WTC11 (cell line): ENCODE results near the gene PRRC2A. TPM values are rescaled to one million over a fixed set of nuclear protein-coding genes. Genes with fewer than 3 reads are reported as not detected.
A peak's percentile ranks its signal among the peaks of the same experiment; 100 is the strongest.

Experiments used
- ATAC-seq: fragments of 200-7000 bp; cut with Tn5 transposase; 2 replicates; pipeline ENCODE4 v1.10.0; 2021; ENCODE audit warnings: mild to moderate bottlenecking, moderate library complexity
- CTCF ChIA-PET: fragments of 300-600 bp; sonication (Branson Sonifier 250); formaldehyde crosslinking; loops from one replicate; lab custom pipeline; 2021; ENCODE audit warnings: antibody characterized with exemption; lab: Charles Lee
- POLR2A ChIA-PET: fragments of 350-600 bp; sonication (Branson Sonifier 250); formaldehyde crosslinking; loops from one replicate; lab custom pipeline; 2021; ENCODE audit warnings: antibody characterized with exemption; lab: Charles Lee
- DNase-seq: peaks from one replicate; pipeline ENCODE4 v3.0.0; 2021; ENCODE audit warnings: low spot score
- H3K27ac Mint-ChIP-seq: 2 replicates; pipeline ENCODE4 v1.8.0; 2021; ENCODE audit warnings: mixed read lengths
- H3K27me3 Mint-ChIP-seq: 2 replicates; pipeline ENCODE4 v1.8.0; 2021; ENCODE audit warnings: low read depth, mild to moderate bottlenecking, moderate library complexity, mixed read lengths
- H3K36me3 Mint-ChIP-seq: 2 replicates; pipeline ENCODE4 v1.8.0; 2021; ENCODE audit warnings: mixed read lengths
- H3K4me1 Mint-ChIP-seq: 2 replicates; pipeline ENCODE4 v1.8.0; 2022; ENCODE audit warnings: mixed read lengths
- H3K4me3 Mint-ChIP-seq: 2 replicates; pipeline ENCODE4 v1.8.0; 2021; ENCODE audit warnings: mild to moderate bottlenecking, moderate library complexity, mixed read lengths
- H3K9me3 Mint-ChIP-seq: 2 replicates; pipeline ENCODE4 v1.8.0; 2021; ENCODE audit warnings: mixed read lengths
- ATF6 ChIP-seq: sonication (generic); formaldehyde crosslinking; IDR thresholded peaks from 2 replicates; pipeline ENCODE4 v1.8.1; 2023; ENCODE audit warnings: mild to moderate bottlenecking, missing genetic modification reagents
- CBFB ChIP-seq: sonication (generic); formaldehyde crosslinking; IDR thresholded peaks from 2 replicates; pipeline ENCODE4 v1.8.1; 2022; ENCODE audit warnings: mild to moderate bottlenecking, low read depth, missing genetic modification reagents
- ELF4 ChIP-seq: sonication (generic); formaldehyde crosslinking; IDR thresholded peaks from 2 replicates; pipeline ENCODE4 v1.8.1; 2022; ENCODE audit warnings: low read depth, mild to moderate bottlenecking, moderate library complexity, missing genetic modification reagents
- FOXJ3 ChIP-seq: sonication (generic); formaldehyde crosslinking; IDR thresholded peaks from 2 replicates; pipeline ENCODE4 v1.9.0; 2021; ENCODE audit warnings: missing genetic modification reagents, mild to moderate bottlenecking, borderline replicate concordance
- FOXP1 ChIP-seq: sonication (generic); formaldehyde crosslinking; IDR thresholded peaks from 2 replicates; pipeline ENCODE4 v1.8.0; 2022; ENCODE audit warnings: missing genetic modification reagents, mild to moderate bottlenecking, moderate library complexity, borderline replicate concordance
- HMGA2 ChIP-seq: fragments of 250-450 bp; sonication (Bioruptor Pico); IDR thresholded peaks from 2 replicates; pipeline ENCODE4 v1.4.0; 2021; ENCODE audit warnings: mild to moderate bottlenecking, moderate library complexity
- IRF1 ChIP-seq: sonication (generic); formaldehyde crosslinking; IDR thresholded peaks from 2 replicates; pipeline ENCODE4 v1.8.0; 2023; ENCODE audit warnings: missing genetic modification reagents
- KAT7 ChIP-seq: sonication (generic); formaldehyde crosslinking; IDR thresholded peaks from 2 replicates; pipeline ENCODE4 v1.8.1; 2023; ENCODE audit warnings: missing genetic modification reagents, mild to moderate bottlenecking, borderline replicate concordance
- MYBL2 ChIP-seq: sonication (generic); formaldehyde crosslinking; IDR thresholded peaks from 2 replicates; pipeline ENCODE4 v1.8.1; 2023; ENCODE audit warnings: mild to moderate bottlenecking, moderate library complexity, missing genetic modification reagents
- NR1H2 ChIP-seq: sonication (generic); formaldehyde crosslinking; IDR thresholded peaks from 2 replicates; pipeline ENCODE4 v1.9.0; 2021; ENCODE audit warnings: mild to moderate bottlenecking, moderate library complexity, missing genetic modification reagents
- PRDM15 ChIP-seq: sonication (generic); formaldehyde crosslinking; IDR thresholded peaks from 2 replicates; pipeline ENCODE4 v1.8.0; 2022; ENCODE audit warnings: missing genetic modification reagents
- SOX15 ChIP-seq: fragments of 250-450 bp; sonication (Bioruptor Pico); IDR thresholded peaks from 2 replicates; pipeline ENCODE4 v1.9.0; 2021; ENCODE audit warnings: mild to moderate bottlenecking
- ZNF423 ChIP-seq: fragments of 250-450 bp; sonication (Bioruptor Pico); IDR thresholded peaks from 2 replicates; pipeline ENCODE4 v2.1.2; 2022; ENCODE audit warnings: mild to moderate bottlenecking, moderate library complexity
- total RNA-seq: library from RNA; stranded (reverse); gene quantifications from 3 replicates; pipeline ENCODE4 v1.2.3, GENCODE V29; 2021
- TF ChIP-seq, protein P1 (sequence below): fragments of 250-450 bp; sonication (Bioruptor Pico); conservative IDR thresholded peaks from 2 replicates; pipeline ENCODE4 v1.9.0; 2021; ENCODE audit warnings: mild to moderate bottlenecking
- TF ChIP-seq, protein P2 (sequence below): sonication (generic); formaldehyde crosslinking; conservative IDR thresholded peaks from 2 replicates; pipeline ENCODE4 v1.8.1; 2023; ENCODE audit warnings: mild to moderate bottlenecking, low read depth, missing genetic modification reagents, moderate library complexity
- TF ChIP-seq, protein P3 (sequence below): sonication (generic); formaldehyde crosslinking; IDR thresholded peaks from 2 replicates; pipeline ENCODE4 v1.8.1; 2023; ENCODE audit warnings: mild to moderate bottlenecking, missing genetic modification reagents
- TF ChIP-seq, protein P4 (sequence below): sonication (generic); formaldehyde crosslinking; IDR thresholded peaks from 2 replicates; pipeline ENCODE4 v1.8.1; 2022; ENCODE audit warnings: missing genetic modification reagents, borderline replicate concordance

The PRRC2A gene
- total RNA-seq, 1 experiment from 2014 or later: 372 TPM

- TF ChIP-seq PRDM15 (CRISPR knock-in tag) (no peak), ELF4 (CRISPR knock-in tag) (no peak)
- TF ChIP-seq, protein P1, sequence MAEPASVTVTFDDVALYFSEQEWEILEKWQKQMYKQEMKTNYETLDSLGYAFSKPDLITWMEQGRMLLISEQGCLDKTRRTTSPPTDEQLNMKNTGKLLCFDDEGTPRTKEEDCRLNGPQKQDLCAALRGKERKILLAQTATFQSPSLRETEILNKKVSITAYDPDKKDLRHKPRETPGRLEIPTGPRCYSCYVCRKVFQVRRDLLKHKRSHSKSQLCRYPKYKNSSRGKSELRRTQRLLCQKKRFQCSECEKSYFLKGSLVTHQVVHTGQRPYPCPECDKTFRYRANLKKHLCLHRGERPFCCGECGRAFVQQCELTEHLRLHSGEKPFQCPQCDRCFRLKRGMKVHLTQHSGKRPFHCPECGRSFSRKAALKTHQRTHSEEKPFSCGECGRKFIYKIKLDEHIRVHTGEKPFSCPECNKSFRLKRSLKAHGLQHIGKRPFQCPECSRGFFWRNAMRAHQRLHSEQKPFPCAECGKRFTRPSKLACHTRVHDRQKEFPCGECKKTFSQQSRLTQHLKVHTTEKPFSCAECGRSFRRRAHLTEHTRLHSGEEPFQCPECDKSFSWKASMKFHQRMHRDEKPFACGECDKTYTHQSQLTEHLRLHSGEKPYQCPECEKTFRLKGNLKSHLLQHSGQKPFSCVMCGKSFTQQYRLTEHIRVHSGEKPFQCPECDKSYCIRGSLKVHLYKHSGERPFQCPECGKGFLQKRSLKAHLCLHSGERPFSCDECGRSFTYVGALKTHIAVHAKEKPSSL: no peak
Observed at GRCh38 chr6:31617010-31617409, 3.5 kb upstream of the PRRC2A start (continued).

GRCh38 chr6:31619805-31620585 lies 520 bp upstream of the PRRC2A start:
- ChIA-PET CTCF (interaction anchor here (0.6 to 1.7 kb wide), 4 partner anchors 22 to 117 kb away, joined by 3 to 10 read pairs (median 4); partner anchors contain the start of gene ATP6V1G2), POLR2A (interaction anchor here (0.6 to 1.0 kb wide), 4 partner anchors 41 to 79 kb away, joined by 3 to 5 read pairs (median 4); partner anchors contain the start of genes C6orf47, DDX39B and NFKBIL1)
- H3K9me3 Mint-ChIP-seq: no peaks in the 10 kb centered on the region
- H3K27me3 Mint-ChIP-seq: no peaks in the 10 kb centered on the region; the same call in 1 of the 2 replicates
- DNase-seq (peak; percentile 97), ATAC-seq (peak; percentile 91)
- peak overlapping the region; percentile 100 for H3K27ac Mint-ChIP-seq
- peak overlapping the region; percentile 92 for H3K4me3 Mint-ChIP-seq
- H3K4me1 Mint-ChIP-seq: peaks cover 31% of the 10 kb centered on the region
- peaks cover 38% of the 10 kb centered on the region for H3K36me3 Mint-ChIP-seq
- no peak; the same call in 1 of the 2 replicates for TF ChIP-seq MYBL2 (CRISPR knock-in tag)
- TF ChIP-seq CBFB (CRISPR knock-in tag): no peak
- TF ChIP-seq FOXJ3: no peak
- TF ChIP-seq NR1H2 (CRISPR knock-in tag): no peak
- TF ChIP-seq IRF1 (CRISPR knock-in tag): no peak
- TF ChIP-seq, protein P2, sequence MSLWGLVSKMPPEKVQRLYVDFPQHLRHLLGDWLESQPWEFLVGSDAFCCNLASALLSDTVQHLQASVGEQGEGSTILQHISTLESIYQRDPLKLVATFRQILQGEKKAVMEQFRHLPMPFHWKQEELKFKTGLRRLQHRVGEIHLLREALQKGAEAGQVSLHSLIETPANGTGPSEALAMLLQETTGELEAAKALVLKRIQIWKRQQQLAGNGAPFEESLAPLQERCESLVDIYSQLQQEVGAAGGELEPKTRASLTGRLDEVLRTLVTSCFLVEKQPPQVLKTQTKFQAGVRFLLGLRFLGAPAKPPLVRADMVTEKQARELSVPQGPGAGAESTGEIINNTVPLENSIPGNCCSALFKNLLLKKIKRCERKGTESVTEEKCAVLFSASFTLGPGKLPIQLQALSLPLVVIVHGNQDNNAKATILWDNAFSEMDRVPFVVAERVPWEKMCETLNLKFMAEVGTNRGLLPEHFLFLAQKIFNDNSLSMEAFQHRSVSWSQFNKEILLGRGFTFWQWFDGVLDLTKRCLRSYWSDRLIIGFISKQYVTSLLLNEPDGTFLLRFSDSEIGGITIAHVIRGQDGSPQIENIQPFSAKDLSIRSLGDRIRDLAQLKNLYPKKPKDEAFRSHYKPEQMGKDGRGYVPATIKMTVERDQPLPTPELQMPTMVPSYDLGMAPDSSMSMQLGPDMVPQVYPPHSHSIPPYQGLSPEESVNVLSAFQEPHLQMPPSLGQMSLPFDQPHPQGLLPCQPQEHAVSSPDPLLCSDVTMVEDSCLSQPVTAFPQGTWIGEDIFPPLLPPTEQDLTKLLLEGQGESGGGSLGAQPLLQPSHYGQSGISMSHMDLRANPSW (CRISPR knock-in tag): no peak
- TF ChIP-seq ZNF423 (CRISPR knock-in tag): no peak
- peak; percentile 46 for TF ChIP-seq HMGA2 (CRISPR knock-in tag)
- TF ChIP-seq, protein P3, sequence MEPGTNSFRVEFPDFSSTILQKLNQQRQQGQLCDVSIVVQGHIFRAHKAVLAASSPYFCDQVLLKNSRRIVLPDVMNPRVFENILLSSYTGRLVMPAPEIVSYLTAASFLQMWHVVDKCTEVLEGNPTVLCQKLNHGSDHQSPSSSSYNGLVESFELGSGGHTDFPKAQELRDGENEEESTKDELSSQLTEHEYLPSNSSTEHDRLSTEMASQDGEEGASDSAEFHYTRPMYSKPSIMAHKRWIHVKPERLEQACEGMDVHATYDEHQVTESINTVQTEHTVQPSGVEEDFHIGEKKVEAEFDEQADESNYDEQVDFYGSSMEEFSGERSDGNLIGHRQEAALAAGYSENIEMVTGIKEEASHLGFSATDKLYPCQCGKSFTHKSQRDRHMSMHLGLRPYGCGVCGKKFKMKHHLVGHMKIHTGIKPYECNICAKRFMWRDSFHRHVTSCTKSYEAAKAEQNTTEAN (CRISPR knock-in tag): no peak
- no peak for TF ChIP-seq FOXP1 (CRISPR knock-in tag)
- TF ChIP-seq KAT7 (CRISPR knock-in tag): no peak
- no peak for TF ChIP-seq SOX15 (CRISPR knock-in tag)
- TF ChIP-seq, protein P1: no peak
- TF ChIP-seq ATF6 (CRISPR knock-in tag): no peak
- TF ChIP-seq, protein P4, sequence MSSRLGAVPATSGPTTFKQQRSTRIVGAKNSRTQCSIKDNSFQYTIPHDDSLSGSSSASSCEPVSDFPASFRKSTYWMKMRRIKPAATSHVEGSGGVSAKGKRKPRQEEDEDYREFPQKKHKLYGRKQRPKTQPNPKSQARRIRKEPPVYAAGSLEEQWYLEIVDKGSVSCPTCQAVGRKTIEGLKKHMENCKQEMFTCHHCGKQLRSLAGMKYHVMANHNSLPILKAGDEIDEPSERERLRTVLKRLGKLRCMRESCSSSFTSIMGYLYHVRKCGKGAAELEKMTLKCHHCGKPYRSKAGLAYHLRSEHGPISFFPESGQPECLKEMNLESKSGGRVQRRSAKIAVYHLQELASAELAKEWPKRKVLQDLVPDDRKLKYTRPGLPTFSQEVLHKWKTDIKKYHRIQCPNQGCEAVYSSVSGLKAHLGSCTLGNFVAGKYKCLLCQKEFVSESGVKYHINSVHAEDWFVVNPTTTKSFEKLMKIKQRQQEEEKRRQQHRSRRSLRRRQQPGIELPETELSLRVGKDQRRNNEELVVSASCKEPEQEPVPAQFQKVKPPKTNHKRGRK (CRISPR knock-in tag): no peak
